Inflammatory macrophage treated with lipopolysaccharide for 1 hour (primary cell): ENCODE results near the gene VPS33A.
"Not testable (repeated sequence)": the region's sequence is repeated elsewhere in the genome, so short reads cannot be mapped to it uniquely, and the experiment has no call there.

Experiments used
- DNase-seq, 2 donors: peaks; one replicate each; pipeline ENCODE4 v3.0.0-alpha.2; 2020 to 2022

VPS33A gene

GRCh38 chr12:122266230-122266901 lies at the start of gene VPS33A:
TSS of gene VPS33A (minus strand) at chr12:122266494. CDS start at chr12:122266408, 86 bp downstream.
- peak; percentile 92 to 93 for DNase-seq

- DNase-seq = no peak
These were observed 46.6 kb upstream of the VPS33A start for GRCh38 chr12:122312926-122313325.

GRCh38 chr12:122311696-122312095 lies 45.4 kb upstream of the VPS33A start:
- DNase-seq = no peak

GRCh38 chr12:122310626-122311333 lies 44.5 kb upstream of the VPS33A start:
- no peak for DNase-seq

- DNase-seq = no peak
These were observed 43.3 kb upstream of the VPS33A start for GRCh38 chr12:122309564-122310121.

- DNase-seq = no peak
These were observed 42.5 kb upstream of the VPS33A start for GRCh38 chr12:122308811-122309210.

GRCh38 chr12:122306407-122306806 lies 40.1 kb upstream of the VPS33A start:
- DNase-seq = no peak

GRCh38 chr12:122304924-122305323 lies 38.6 kb upstream of the VPS33A start:
- no peak for DNase-seq

- DNase-seq = no peak
These were observed 36.8 kb upstream of the VPS33A start for GRCh38 chr12:122303068-122303467.

GRCh38 chr12:122298071-122298748 lies 31.9 kb upstream of the VPS33A start:
- DNase-seq = no peak

- no peak for DNase-seq
These were observed 31.2 kb upstream of the VPS33A start for GRCh38 chr12:122297494-122297893.

- DNase-seq = no peak
These were observed 29.6 kb upstream of the VPS33A start for GRCh38 chr12:122295877-122296276.

- DNase-seq = no peak
These were observed 26.8 kb upstream of the VPS33A start for GRCh38 chr12:122293081-122293480.

- no peak for DNase-seq
These were observed 25.1 kb upstream of the VPS33A start for GRCh38 chr12:122291431-122291830.

GRCh38 chr12:122283680-122284079 lies 17.4 kb upstream of the VPS33A start:
- DNase-seq = no peak

- DNase-seq = no peak
These were observed 15.8 kb upstream of the VPS33A start for GRCh38 chr12:122282061-122282460.

GRCh38 chr12:122276242-122276641 lies 9.9 kb upstream of the VPS33A start:
- no peak for DNase-seq

- no peak for DNase-seq
These were observed 9.2 kb upstream of the VPS33A start for GRCh38 chr12:122275459-122275858.

GRCh38 chr12:122265886-122266229 lies 436 bp downstream of the VPS33A start:
- DNase-seq = no peak

GRCh38 chr12:122265476-122265875 lies 818 bp downstream of the VPS33A start:
- peak in 1 of 2 donors; percentile 3 for DNase-seq

GRCh38 chr12:122260735-122261134 lies 5.6 kb downstream of the VPS33A start:
- DNase-seq = not testable (repeated sequence)

- not testable (repeated sequence) for DNase-seq
These were observed 7.4 kb downstream of the VPS33A start for GRCh38 chr12:122258939-122259338.

GRCh38 chr12:122258462-122258861 lies 7.8 kb downstream of the VPS33A start:
- not testable (repeated sequence) for DNase-seq

GRCh38 chr12:122250536-122250935 lies 15.8 kb downstream of the VPS33A start:
- DNase-seq = no peak
